GM12878 (cell line): Measurements from ENCODE around the gene CLDN5. TPM values are rescaled to one million over a fixed set of nuclear protein-coding genes. Genes with fewer than 3 reads are reported as not detected.

Experiments
- ATAC-seq: fragments of 200-7000 bp; cut with Tn5 transposase; 3 replicates; pipeline ENCODE4 v1.9.1; 2020; ENCODE audit warnings: mild to moderate bottlenecking, moderate library complexity
- BruUV-seq: library from RNA; stranded (reverse); fragments of 400-500 nt; replicated peaks from 2 replicates; lab custom pipeline; 2021; lab: Mats Ljungman, UMichigan
- CTCF ChIA-PET: fragments of 300-600 bp; sonication (Branson Sonifier 250); formaldehyde crosslinking; extraction: SDS; loops from one replicate; lab custom pipeline; 2021; ENCODE audit warnings: inconsistent platforms; lab: Yijun Ruan, JAX
- POLR2A ChIA-PET: fragments of 350-600 bp; formaldehyde crosslinking; extraction: SDS; loops from one replicate; lab custom pipeline; 2021; ENCODE audit warnings: inconsistent platforms; lab: Charles Lee
- RAD21 ChIA-PET: fragments of 300-600 bp; sonication (Branson Sonifier 250); formaldehyde crosslinking; loops from one replicate; lab custom pipeline; 2023; ENCODE audit warnings: antibody characterized with exemption; ENCODE audit not compliant: unreplicated experiment; lab: Charles Lee
- SMC1A ChIA-PET: fragments of 300-600 bp; sonication (Branson Sonifier 250); formaldehyde crosslinking; loops from one replicate; lab custom pipeline; 2023; ENCODE audit not compliant: unreplicated experiment, uncharacterized antibody; lab: Charles Lee
- DNase-seq: peaks from one replicate; pipeline ENCODE4 v3.0.0-alpha.2; 2011; ENCODE audit warnings: low read depth, low spot score
- FAIRE-seq: peaks from 3 replicates; lab custom pipeline; 2011; peaks lifted over from hg19 to GRCh38; lab: Jason Lieb, UNC
- H2AFZ ChIP-seq: 2 replicates; pipeline ENCODE4 v1.6.0; 2011; ENCODE audit warnings: low read depth, low read length, control low read depth; ENCODE audit not compliant: control insufficient read depth
- H3K27ac ChIP-seq: 2 replicates; pipeline ENCODE4 v1.5.1; 2011; ENCODE audit warnings: control low read depth; ENCODE audit not compliant: control insufficient read depth, insufficient read depth
- H3K27me3 ChIP-seq, 2 experiments: replicated peaks in 1 of 2; 2 replicates each; pipeline versions ENCODE4 v1.6.0 to v1.6.1; 2011; ENCODE audit warnings: low read length in 1 of 2; ENCODE audit not compliant: control insufficient read depth in 2 of 2, insufficient read depth in 2 of 2
- H3K36me3 ChIP-seq, 2 experiments: 2 replicates each; pipeline ENCODE4 v1.5.1; 2011; ENCODE audit warnings: low read length in 1 of 2; ENCODE audit not compliant: control insufficient read depth in 2 of 2, insufficient read depth in 2 of 2
- H3K4me1 ChIP-seq: 2 replicates; pipeline ENCODE4 v1.6.1; 2011; ENCODE audit warnings: mild to moderate bottlenecking, low read length, moderate library complexity, mixed read lengths; ENCODE audit not compliant: control insufficient read depth, insufficient read depth
- H3K4me2 ChIP-seq: 2 replicates; pipeline ENCODE4 v1.6.0; 2011; ENCODE audit warnings: control low read depth; ENCODE audit not compliant: control insufficient read depth, insufficient read depth
- H3K4me3 ChIP-seq: fragments of 200-600 bp; sonication (generic); 2 replicates; pipeline ENCODE4 v1.5.1; 2016
- H3K79me2 ChIP-seq: 2 replicates; pipeline ENCODE4 v1.6.0; 2011; ENCODE audit warnings: low read length; ENCODE audit not compliant: control insufficient read depth, insufficient read depth
- H3K9ac ChIP-seq: 2 replicates; pipeline ENCODE4 v1.8.0; 2011; ENCODE audit warnings: low read length, control low read depth, mixed read lengths; ENCODE audit not compliant: control insufficient read depth, insufficient read depth
- H3K9me3 ChIP-seq: replicated peaks from 3 replicates; pipeline ENCODE4 v1.5.1; 2011; ENCODE audit warnings: mild to moderate bottlenecking, low read length; ENCODE audit not compliant: control insufficient read depth, insufficient read depth
- H4K20me1 ChIP-seq: 2 replicates; pipeline ENCODE4 v1.6.0; 2011; ENCODE audit not compliant: control insufficient read depth, insufficient read depth
- BCL11A ChIP-seq: IDR thresholded peaks from 2 replicates; pipeline ENCODE4 v1.6.1; 2011; ENCODE audit warnings: low read depth, low read length
- BRCA1 ChIP-seq: IDR thresholded peaks from 2 replicates; pipeline ENCODE4 v1.6.1; 2011; ENCODE audit warnings: low read depth, low read length, improper control_type of control experiment
- CBFB ChIP-seq: IDR thresholded peaks from 2 replicates; pipeline ENCODE4 v1.6.1; 2016; ENCODE audit warnings: antibody characterized with exemption, low read depth
- CHD4 ChIP-seq: fragments of 200-600 bp; sonication (generic); IDR thresholded peaks from 2 replicates; pipeline ENCODE4 v1.6.1; 2016; ENCODE audit warnings: mild to moderate bottlenecking
- CREB1 ChIP-seq: IDR thresholded peaks from 2 replicates; pipeline ENCODE4 v1.6.1; 2012; ENCODE audit warnings: low read depth, mild to moderate bottlenecking, inconsistent platforms
- HDAC2 ChIP-seq: fragments of 200-600 bp; sonication (generic); IDR thresholded peaks from 2 replicates; pipeline ENCODE4 v1.6.1; 2017
- RAD21 ChIP-seq: IDR thresholded peaks from 2 replicates; pipeline ENCODE4 v1.6.1; 2011; ENCODE audit warnings: mild to moderate bottlenecking, low read depth, low read length, moderate library complexity; ENCODE audit not compliant: insufficient read depth
- USF1 ChIP-seq: IDR thresholded peaks from 2 replicates; pipeline ENCODE4 v1.6.1; 2011; ENCODE audit warnings: borderline replicate concordance, low read depth, mild to moderate bottlenecking, moderate library complexity, mixed read lengths, low read length; ENCODE audit not compliant: insufficient read depth; ENCODE audit errors: extremely low read length
- YBX1 ChIP-seq: fragments of 450-650 bp; IDR thresholded peaks from 2 replicates; pipeline ENCODE4 v1.6.1; 2016; ENCODE audit warnings: antibody characterized with exemption
- ZBED1 ChIP-seq: IDR thresholded peaks from 2 replicates; pipeline ENCODE4 v1.6.1; 2016; ENCODE audit warnings: borderline replicate concordance
- ZSCAN29 ChIP-seq: fragments of 450-650 bp; IDR thresholded peaks from 2 replicates; pipeline ENCODE4 v1.6.1; 2017; ENCODE audit warnings: mild to moderate bottlenecking, moderate library complexity
- WGBS: methylation state at CpG from one replicate; pipeline ENCODE4 v1.1.6; 2016; ENCODE audit warnings: low lambda C conversion rate; ENCODE audit not compliant: insufficient replicate concordance, insufficient coverage; ENCODE audit errors: missing lambda C conversion rate; 5-methylcytosine and 5-hydroxymethylcytosine counted together
- in situ Hi-C: fragments of 300-500 bp; cut with MboI; formaldehyde crosslinking; loops from 9 replicates; pipeline ENCODE4 v1.14.3; 2018; ENCODE audit warnings: mixed read lengths
- intact Hi-C: fragments of 100-400 bp; cut with micrococcal nuclease; formaldehyde crosslinking; loops from one replicate; pipeline ENCODE4 v1.14.2; 2022; ENCODE audit not compliant: unreplicated experiment
- polyA plus RNA-seq, 11 experiments: library from polyadenylated mRNA; depleted of rRNA in 4 of 11; unstranded in 6 of 11; stranded (reverse) in 5 of 11; fragments of >200 nt; fragmentation: Nextera tagmentation in 4 of 11; fragmentation: Illumina TruSeq in 1 of 11; extraction: Ambion mirVana in 4 of 11; extraction: Trizol in 1 of 11; gene quantifications; 1 replicate in 1 of 11; 2 replicates in 10 of 11; pipeline versions ENCODE4 v1.2.1 to v1.2.3, GENCODE V29; 2011 to 2016; ENCODE audit warnings: inconsistent platforms in 2 of 11, missing spikeins in 2 of 11, low read depth in 1 of 11
- total RNA-seq, 4 experiments: library from RNA; depleted of rRNA in 3 of 4; stranded (reverse); fragments of >200 nt in 3 of 4; fragmentation: Illumina TruSeq in 1 of 4; extraction: Trizol in 1 of 4; gene quantifications; 2 replicates each; pipeline versions ENCODE4 v1.2.1 to v1.2.3, GENCODE V29; 2013 to 2021

Gene CLDN5
- total and polyA plus RNA-seq, 10 of the 15 experiments (the other 5 are each of a cell fraction or from before 2014, with no cell fraction given) = 0.15 TPM; not detected in 9

- H3K27ac ChIP-seq = no peak overlapping the region
- FAIRE-seq = no peak
- TF ChIP-seq CHD4 (no peak), USF1 (no peak), CBFB (no peak), YBX1 (no peak), ZSCAN29 (no peak), ZBED1 (no peak), HDAC2 (no peak), BCL11A (no peak), BRCA1 (no peak), CREB1 (no peak), RAD21 (no peak)
- TF ChIP-seq, all 136 proteins: peak for 0
- Histone ChIP-seq H4K20me1 (no peaks in the 10 kb centered on the region), H3K9me3 (no peaks in the 10 kb centered on the region), H2AFZ (no peak overlapping the region), H3K4me1 (no peaks in the 10 kb centered on the region), H3K4me2 (no peak overlapping the region), H3K27me3 (no peaks in the 10 kb centered on the region; a peak in 2 of 4 replicates), H3K36me3 (no peaks in the 10 kb centered on the region), H3K9ac (no peak overlapping the region), H3K79me2 (no peaks in the 10 kb centered on the region), H3K4me3 (no peak overlapping the region)
- DNase-seq (no peak), ATAC-seq (no peak)
- CTCF ChIA-PET = no interaction called here
- RAD21 ChIA-PET = no interaction called here
- POLR2A ChIA-PET = no interaction called here
- BruUV-seq = no TSS peak
- intact Hi-C loops (no loop called here), in situ Hi-C loops (no loop called here)
- WGBS = 41% methylated on average over 16 of the region's 16 CpGs
- SMC1A ChIA-PET = no interaction called here
Observed at GRCh38 chr22:19543970-19544708, 19.9 kb upstream of the CLDN5 start.
